NB4 (cell line): ENCODE data around the gene ANO10.

Experiments
- DNase-seq: peaks from one replicate; pipeline ENCODE4 v3.0.0; 2010; ENCODE audit warnings: low read depth
- H3K4me3 ChIP-seq: one replicate; pipeline ENCODE4 v1.5.1; 2011; ENCODE audit warnings: mild to moderate bottlenecking, low read depth, low read length, moderate library complexity
- MYC ChIP-seq: IDR thresholded peaks from 2 replicates; pipeline ENCODE4 v1.6.1; 2011; ENCODE audit warnings: low read depth, low read length
- POLR2A ChIP-seq: IDR thresholded peaks from 2 replicates; pipeline ENCODE4 v1.6.1; 2011; ENCODE audit warnings: mild to moderate bottlenecking; ENCODE audit not compliant: insufficient read length; ENCODE audit errors: extremely low read depth
- TF ChIP-seq, protein P1 (sequence below): IDR thresholded peaks from 2 replicates; pipeline ENCODE4 v1.6.1; 2011; ENCODE audit warnings: low read depth, low read length
- TF ChIP-seq, protein P2 (sequence below): IDR thresholded peaks from one replicate; pipeline ENCODE4 v1.5.1; 2012; ENCODE audit warnings: low read depth, low read length

ANO10 gene

GRCh38 chr3:43425829-43426228 lies 196.0 kb downstream of the ANO10 start:
- no peak overlapping the region for H3K4me3 ChIP-seq
- DNase-seq = no peak
- TF ChIP-seq, protein P1, sequence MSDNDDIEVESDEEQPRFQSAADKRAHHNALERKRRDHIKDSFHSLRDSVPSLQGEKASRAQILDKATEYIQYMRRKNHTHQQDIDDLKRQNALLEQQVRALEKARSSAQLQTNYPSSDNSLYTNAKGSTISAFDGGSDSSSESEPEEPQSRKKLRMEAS = no peak
- TF ChIP-seq, protein P2, sequence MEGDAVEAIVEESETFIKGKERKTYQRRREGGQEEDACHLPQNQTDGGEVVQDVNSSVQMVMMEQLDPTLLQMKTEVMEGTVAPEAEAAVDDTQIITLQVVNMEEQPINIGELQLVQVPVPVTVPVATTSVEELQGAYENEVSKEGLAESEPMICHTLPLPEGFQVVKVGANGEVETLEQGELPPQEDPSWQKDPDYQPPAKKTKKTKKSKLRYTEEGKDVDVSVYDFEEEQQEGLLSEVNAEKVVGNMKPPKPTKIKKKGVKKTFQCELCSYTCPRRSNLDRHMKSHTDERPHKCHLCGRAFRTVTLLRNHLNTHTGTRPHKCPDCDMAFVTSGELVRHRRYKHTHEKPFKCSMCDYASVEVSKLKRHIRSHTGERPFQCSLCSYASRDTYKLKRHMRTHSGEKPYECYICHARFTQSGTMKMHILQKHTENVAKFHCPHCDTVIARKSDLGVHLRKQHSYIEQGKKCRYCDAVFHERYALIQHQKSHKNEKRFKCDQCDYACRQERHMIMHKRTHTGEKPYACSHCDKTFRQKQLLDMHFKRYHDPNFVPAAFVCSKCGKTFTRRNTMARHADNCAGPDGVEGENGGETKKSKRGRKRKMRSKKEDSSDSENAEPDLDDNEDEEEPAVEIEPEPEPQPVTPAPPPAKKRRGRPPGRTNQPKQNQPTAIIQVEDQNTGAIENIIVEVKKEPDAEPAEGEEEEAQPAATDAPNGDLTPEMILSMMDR = no peak
- no peak for TF ChIP-seq POLR2A
- TF ChIP-seq MYC = no peak

DNA sequence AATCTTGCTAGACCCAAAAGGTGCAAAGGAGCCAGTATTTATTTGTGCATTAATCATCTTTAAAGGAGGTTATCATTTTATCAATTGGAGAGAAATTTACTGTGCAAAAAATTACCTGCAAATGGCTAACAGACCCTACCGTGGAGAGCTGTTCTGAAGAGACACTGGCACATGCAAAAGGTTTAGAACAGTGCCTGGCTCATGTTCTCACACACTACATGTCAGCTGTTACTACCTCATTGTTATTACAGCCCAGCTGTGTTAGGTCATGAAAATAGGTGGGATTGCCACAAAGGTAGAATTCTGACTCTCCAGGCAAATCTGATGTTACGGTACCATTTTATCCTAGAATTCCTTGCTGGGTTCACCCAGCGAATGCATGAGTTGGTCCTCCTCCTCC lies 198.2 kb downstream of the ANO10 start:
- TF ChIP-seq POLR2A (no peak), MYC (no peak)
- TF ChIP-seq, protein P1 = no peak
- TF ChIP-seq, protein P2 = no peak
- no peak for DNase-seq
- no peak overlapping the region for H3K4me3 ChIP-seq

DNA sequence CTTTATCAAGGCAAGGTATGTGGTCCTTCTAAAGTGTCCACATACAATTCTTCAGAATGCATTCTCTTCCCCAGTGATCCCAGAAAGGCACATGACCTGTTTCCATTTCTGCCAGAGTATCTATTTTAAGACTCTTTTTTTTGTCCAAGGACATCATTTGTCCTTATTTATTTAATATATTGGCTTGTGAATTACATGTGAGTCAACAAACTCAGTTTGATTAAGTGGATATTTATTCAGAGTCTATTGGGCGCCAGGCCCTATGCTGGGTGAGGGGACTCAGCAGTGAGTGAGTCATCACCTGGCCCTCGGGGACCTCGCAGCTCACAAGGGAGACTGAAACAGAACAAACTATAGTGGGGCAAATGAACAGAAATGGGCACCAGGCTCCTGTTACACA lies 198.7 kb downstream of the ANO10 start:
- TF ChIP-seq POLR2A (no peak), MYC (no peak)
- TF ChIP-seq, protein P2 = no peak
- TF ChIP-seq, protein P1 = no peak
- H3K4me3 ChIP-seq = no peak overlapping the region
- peak; percentile 19 for DNase-seq

DNA sequence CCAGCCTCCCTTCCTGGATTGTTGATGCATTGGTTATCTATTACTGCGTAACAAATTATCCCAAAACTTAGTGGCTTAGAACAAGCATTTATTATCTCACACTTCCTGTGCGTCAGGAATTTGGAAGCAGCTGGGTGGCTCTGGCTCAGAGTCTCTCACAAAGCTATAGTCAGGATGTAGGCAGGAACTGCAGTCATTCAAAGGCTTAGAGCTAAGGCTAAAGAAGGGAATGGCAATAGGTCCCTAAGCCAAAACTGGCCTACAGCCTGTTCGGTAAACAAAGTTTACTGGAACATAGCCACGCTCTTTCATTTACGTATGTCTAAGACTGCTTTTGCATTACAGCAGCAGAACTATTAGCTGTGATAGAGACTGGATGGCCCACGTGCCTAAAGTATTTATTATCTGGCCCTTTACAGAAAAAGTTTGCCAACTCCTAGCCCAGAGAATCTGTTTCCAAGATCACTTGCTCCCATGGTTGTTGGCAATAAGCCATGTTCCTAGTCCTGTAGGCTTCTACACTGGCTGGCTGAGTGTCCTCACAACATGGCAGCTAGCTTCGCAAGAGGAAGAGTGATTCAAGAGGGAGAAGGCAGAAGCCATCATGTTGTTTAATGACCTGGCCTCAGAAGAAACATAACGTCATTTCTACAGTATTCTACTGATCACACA lies 203.1 kb downstream of the ANO10 start:
- TF ChIP-seq, protein P1 = no peak
- TF ChIP-seq POLR2A (no peak), MYC (no peak)
- H3K4me3 ChIP-seq = no peak overlapping the region
- no peak for DNase-seq

GRCh38 chr3:43417133-43417532 lies 204.7 kb downstream of the ANO10 start:
- no peak for DNase-seq
- TF ChIP-seq, protein P1 = no peak
- TF ChIP-seq, protein P2 = no peak
- TF ChIP-seq POLR2A = no peak
- no peak for TF ChIP-seq MYC
- no peak overlapping the region for H3K4me3 ChIP-seq

GRCh38 chr3:43415088-43415487 lies 206.7 kb downstream of the ANO10 start:
- DNase-seq = no peak
- H3K4me3 ChIP-seq = no peak overlapping the region
- TF ChIP-seq MYC (no peak), POLR2A (no peak)
- TF ChIP-seq, protein P1 = no peak
- TF ChIP-seq, protein P2 = no peak
